ENCODE data around the gene SH3BP5.

DNA sequence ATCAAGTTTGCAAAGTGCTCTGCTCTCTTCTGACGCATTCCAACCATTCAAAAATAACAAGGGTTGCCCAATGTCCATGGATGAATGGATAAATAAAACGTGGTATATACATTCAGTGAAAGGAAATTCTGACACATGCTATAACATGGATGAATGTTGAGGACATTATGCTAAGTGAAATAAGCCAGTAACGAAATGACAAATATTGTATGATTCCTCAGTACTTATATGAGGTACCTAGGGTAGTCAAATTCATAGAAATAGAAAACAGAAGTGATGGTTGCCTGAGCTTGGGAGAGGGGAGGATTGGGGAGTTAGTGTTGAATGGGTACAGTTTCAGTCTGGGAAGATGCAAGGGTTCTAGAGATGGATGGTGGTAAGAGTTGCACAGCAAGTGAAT lies 33.9 kb downstream of the SH3BP5 start:
- no peak for TF ChIP-seq POLR2AphosphoS5 (IDR thresholded peaks at IDR 0.05; ENCODE audit: low read depth, low read length)
- no peak for TF ChIP-seq POLR2A (IDR thresholded peaks at IDR 0.05; ENCODE audit: low read depth, low read length)
- no peak for TF ChIP-seq TAF1 (IDR thresholded peaks at IDR 0.05; ENCODE audit: low read depth, low read length)
- TF ChIP-seq SPI1 (IDR thresholded peaks at IDR 0.05; ENCODE audit: low read depth, low read length): no peak
- no peak for TF ChIP-seq POU2F2 (IDR thresholded peaks at IDR 0.05; ENCODE audit: low read depth, low read length)
